Measurements from ENCODE around the gene PLEKHA5. TPM values are rescaled to one million over a fixed set of nuclear protein-coding genes. Genes with fewer than 3 reads are reported as not detected.

Gene PLEKHA5
- total and polyA plus RNA-seq, 2 of the 4 experiments (the other 2 are of a cell fraction), result 5.3 to 12.2 TPM

DNA sequence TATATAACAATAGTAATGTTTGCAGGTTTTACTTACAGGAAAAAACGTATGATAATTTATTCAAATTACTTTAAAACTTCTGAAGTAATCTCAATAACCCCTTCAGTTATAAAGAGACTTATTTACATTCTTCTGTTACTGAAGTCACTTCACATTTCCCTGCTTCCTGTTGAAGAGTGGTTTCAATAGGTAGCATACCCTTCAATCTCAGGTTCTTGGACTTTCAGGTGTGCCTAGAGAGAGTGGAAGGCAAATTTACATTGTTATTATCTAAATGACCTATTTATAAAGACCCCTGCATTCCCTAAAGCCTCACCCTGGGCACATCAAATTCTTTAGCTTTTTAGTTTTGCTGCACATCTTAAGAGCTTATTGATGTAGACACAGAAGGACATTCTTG lies 172.2 kb downstream of the PLEKHA5 start:
- in situ Hi-C loops (cut with MboI; ENCODE audit: low sequenced_read_pairs), result no loop called here
- Histone ChIP-seq H4K91ac (ENCODE audit: insufficient read depth, low read depth, low read length) (no peak overlapping the region), H3K23ac (ENCODE audit: low read depth, low read length) (no peak overlapping the region), H3K56ac (ENCODE audit: extremely low read depth, insufficient read depth, low read length) (no peak overlapping the region), H3K36me3 (ENCODE audit: control insufficient read depth, insufficient read depth, low read length) (peaks cover 16% of the 10 kb centered on the region), H4K5ac (ENCODE audit: low read depth, low read length) (no peak overlapping the region), H3K79me1 (ENCODE audit: low read depth in 1 of 2, low read length in 2 of 2) (no peaks in the 10 kb centered on the region), H3K4ac (ENCODE audit: low read depth, low read length) (no peak overlapping the region), H2AFZ (replicated peaks; ENCODE audit: low read length, poor library complexity) (no peak overlapping the region), H3K9ac (ENCODE audit: low read depth, low read length) (no peak overlapping the region), H2AK9ac (replicated peaks; ENCODE audit: low read depth, low read length, poor library complexity) (no peak overlapping the region), H4K8ac (ENCODE audit: low read depth in 2 of 2, low read length in 2 of 2) (no peak overlapping the region), H3K4me2 (ENCODE audit: low read depth, low read length) (no peak overlapping the region), H3K4me1 (ENCODE audit: control insufficient read depth, insufficient read depth, low read length) (peaks cover 4% of the 10 kb centered on the region), H3K9me3 (ENCODE audit: control insufficient read depth, insufficient read depth, low read length) (no peaks in the 10 kb centered on the region), H2BK15ac (ENCODE audit: low read depth, low read length) (no peak overlapping the region), H3K14ac (replicated peaks; ENCODE audit: low read depth, low read length) (no peak overlapping the region), H2BK5ac (ENCODE audit: low read depth, low read length, poor library complexity, severe bottlenecking) (no peak overlapping the region), H4K20me1 (ENCODE audit: insufficient read depth, low read length) (no peaks in the 10 kb centered on the region), H3K4me3 (ENCODE audit: insufficient read depth, low read depth, low read length) (no peak overlapping the region), H2AK5ac (ENCODE audit: low read depth, low read length) (no peak overlapping the region), H2BK120ac (ENCODE audit: low read depth, low read length) (no peak overlapping the region), H3K27me3 (ENCODE audit: control insufficient read depth, insufficient read depth, low read length) (no peaks in the 10 kb centered on the region), H3K27ac (ENCODE audit: insufficient read depth, low read length) (no peak overlapping the region), H3K18ac (ENCODE audit: low read depth, low read length) (no peak overlapping the region), H3K9me1 (ENCODE audit: insufficient read depth, low read length) (no peaks in the 10 kb centered on the region; the same call in 1 of the 2 replicates), H2BK20ac (ENCODE audit: low read depth, low read length) (no peak overlapping the region)
- WGBS, 2 experiments (ENCODE audit: extremely low coverage in 2 of 2, insufficient read length in 1 of 2), result no CpG with 5 or more reads among the region's 1 CpG
- no peak for ATAC-seq (ENCODE audit: low read depth)
- TF ChIP-seq RFX5 (IDR thresholded peaks at IDR 0.05; ENCODE audit: low read depth, low read length), result no peak
- no peak for TF ChIP-seq RCOR1 (IDR thresholded peaks at IDR 0.05; ENCODE audit: insufficient replicate concordance, low read length)
- TF ChIP-seq CEBPB (IDR thresholded peaks at IDR 0.05; ENCODE audit: low read depth, low read length), result no peak
- no peak for TF ChIP-seq MAZ (IDR thresholded peaks at IDR 0.05; ENCODE audit: borderline replicate concordance, low read depth, low read length)
- no peak for TF ChIP-seq NFE2L2 (IDR thresholded peaks at IDR 0.05; ENCODE audit: low read depth, low read length)
- no peak for TF ChIP-seq BHLHE40 (IDR thresholded peaks at IDR 0.05; ENCODE audit: low read depth, low read length)
- TF ChIP-seq, protein P1, sequence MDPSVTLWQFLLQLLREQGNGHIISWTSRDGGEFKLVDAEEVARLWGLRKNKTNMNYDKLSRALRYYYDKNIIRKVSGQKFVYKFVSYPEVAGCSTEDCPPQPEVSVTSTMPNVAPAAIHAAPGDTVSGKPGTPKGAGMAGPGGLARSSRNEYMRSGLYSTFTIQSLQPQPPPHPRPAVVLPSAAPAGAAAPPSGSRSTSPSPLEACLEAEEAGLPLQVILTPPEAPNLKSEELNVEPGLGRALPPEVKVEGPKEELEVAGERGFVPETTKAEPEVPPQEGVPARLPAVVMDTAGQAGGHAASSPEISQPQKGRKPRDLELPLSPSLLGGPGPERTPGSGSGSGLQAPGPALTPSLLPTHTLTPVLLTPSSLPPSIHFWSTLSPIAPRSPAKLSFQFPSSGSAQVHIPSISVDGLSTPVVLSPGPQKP (IDR thresholded peaks at IDR 0.05; ENCODE audit: borderline replicate concordance, low read depth, low read length), result no peak
- TF ChIP-seq SMC3 (IDR thresholded peaks at IDR 0.05; ENCODE audit: low read depth, low read length), result no peak
- no peak for TF ChIP-seq RAD21 (IDR thresholded peaks at IDR 0.05; ENCODE audit: low read length)
- TF ChIP-seq, protein P2, sequence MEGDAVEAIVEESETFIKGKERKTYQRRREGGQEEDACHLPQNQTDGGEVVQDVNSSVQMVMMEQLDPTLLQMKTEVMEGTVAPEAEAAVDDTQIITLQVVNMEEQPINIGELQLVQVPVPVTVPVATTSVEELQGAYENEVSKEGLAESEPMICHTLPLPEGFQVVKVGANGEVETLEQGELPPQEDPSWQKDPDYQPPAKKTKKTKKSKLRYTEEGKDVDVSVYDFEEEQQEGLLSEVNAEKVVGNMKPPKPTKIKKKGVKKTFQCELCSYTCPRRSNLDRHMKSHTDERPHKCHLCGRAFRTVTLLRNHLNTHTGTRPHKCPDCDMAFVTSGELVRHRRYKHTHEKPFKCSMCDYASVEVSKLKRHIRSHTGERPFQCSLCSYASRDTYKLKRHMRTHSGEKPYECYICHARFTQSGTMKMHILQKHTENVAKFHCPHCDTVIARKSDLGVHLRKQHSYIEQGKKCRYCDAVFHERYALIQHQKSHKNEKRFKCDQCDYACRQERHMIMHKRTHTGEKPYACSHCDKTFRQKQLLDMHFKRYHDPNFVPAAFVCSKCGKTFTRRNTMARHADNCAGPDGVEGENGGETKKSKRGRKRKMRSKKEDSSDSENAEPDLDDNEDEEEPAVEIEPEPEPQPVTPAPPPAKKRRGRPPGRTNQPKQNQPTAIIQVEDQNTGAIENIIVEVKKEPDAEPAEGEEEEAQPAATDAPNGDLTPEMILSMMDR (conservative IDR thresholded peaks at IDR 0.05; ENCODE audit: low read depth, low read length), result no peak
- no peak for TF ChIP-seq MAFK (IDR thresholded peaks at IDR 0.05; ENCODE audit: low read depth, low read length)
- no peak for DNase-seq
- intact Hi-C loops (cut with micrococcal nuclease), result no loop called here
- no TSS peak for BruUV-seq (replicated peaks)
- ChIA-PET CTCF (no interaction called here), POLR2A (ENCODE audit: unreplicated experiment) (no interaction called here)
- dilution Hi-C loops (cut with HindIII; ENCODE audit: low sequenced_read_pairs, unreplicated experiment), result no loop called here

All from IMR-90 (cell line).